K562 (cell line): Measurements from ENCODE around the gene RPRML. TPM values are rescaled to one million over a fixed set of nuclear protein-coding genes. Genes with fewer than 3 reads are reported as not detected.

ENCODE experiments used
- CHD2 ChIP-seq: IDR thresholded peaks from 2 replicates; pipeline ENCODE4 v1.6.1; 2011; ENCODE audit warnings: low read depth, low read length
- HDAC3 ChIP-seq: fragments of 450-650 bp; IDR thresholded peaks from 2 replicates; pipeline ENCODE4 v1.6.1; 2018; ENCODE audit warnings: borderline replicate concordance, mild to moderate bottlenecking, moderate library complexity; ENCODE audit not compliant: partially characterized antibody
- KAT8 ChIP-seq: fragments of 450-650 bp; IDR thresholded peaks from 2 replicates; pipeline ENCODE4 v1.6.1; 2016; ENCODE audit warnings: low read depth, mild to moderate bottlenecking
- MYBL2 ChIP-seq, 2 experiments: fragments of 450-650 bp in 1 of 2; sonication (generic) in 1 of 2; formaldehyde crosslinking in 1 of 2; IDR thresholded peaks; 2 replicates each; pipeline versions ENCODE4 v1.6.1 to v1.8.1; 2017 to 2022; ENCODE audit warnings: borderline replicate concordance in 1 of 2, inconsistent platforms in 1 of 2, low read depth in 1 of 2, mild to moderate bottlenecking in 1 of 2, missing genetic modification reagents in 1 of 2, moderate library complexity in 1 of 2
- OTX1 ChIP-seq: fragments of 450-650 bp; formaldehyde crosslinking; IDR thresholded peaks from 2 replicates; pipeline ENCODE4 v1.4.0; 2022; ENCODE audit warnings: mild to moderate bottlenecking
- PURB ChIP-seq: sonication (generic); formaldehyde crosslinking; IDR thresholded peaks from 2 replicates; pipeline ENCODE4 v1.9.0; 2021; ENCODE audit warnings: low read depth, mild to moderate bottlenecking, missing genetic modification reagents
- RBM14 ChIP-seq: fragments of 200-400 bp; formaldehyde crosslinking; IDR thresholded peaks from 2 replicates; pipeline ENCODE4 v1.6.1; 2018; ENCODE audit warnings: low read depth, mild to moderate bottlenecking, low read length, moderate library complexity, borderline replicate concordance; ENCODE audit not compliant: insufficient read depth
- SREBF1 ChIP-seq: fragments of 150-350 bp; IDR thresholded peaks from 2 replicates; pipeline ENCODE4 v1.6.1; 2014; ENCODE audit warnings: antibody characterized with exemption, low read depth, low read length, borderline replicate concordance
- TCFL5 ChIP-seq: fragments of 250-450 bp; sonication (Bioruptor Pico); conservative IDR thresholded peaks from 2 replicates; pipeline ENCODE4 v1.6.1; 2021; ENCODE audit warnings: mild to moderate bottlenecking, moderate library complexity, matching md5 sums
- ZKSCAN1 ChIP-seq: fragments of 150-350 bp; IDR thresholded peaks from 2 replicates; pipeline ENCODE4 v1.6.1; 2016; ENCODE audit warnings: low read depth, low read length
- ZNF316 ChIP-seq: fragments of 450-650 bp; IDR thresholded peaks from 2 replicates; pipeline ENCODE4 v1.6.1; 2016
- ZNF444 ChIP-seq: fragments of 250-450 bp; sonication (Bioruptor Pico); IDR thresholded peaks from 2 replicates; pipeline ENCODE4 v1.4.0; 2020; ENCODE audit warnings: mild to moderate bottlenecking, moderate library complexity
- ZNF778 ChIP-seq: fragments of 450-650 bp; formaldehyde crosslinking; IDR thresholded peaks from 2 replicates; pipeline ENCODE4 v1.4.0; 2020; ENCODE audit warnings: mild to moderate bottlenecking, moderate library complexity
- ZSCAN32 ChIP-seq: fragments of 450-650 bp; formaldehyde crosslinking; IDR thresholded peaks from 2 replicates; pipeline ENCODE4 v1.4.0; 2020; ENCODE audit warnings: mild to moderate bottlenecking, moderate library complexity
- polyA plus RNA-seq, 8 experiments: library from polyadenylated mRNA; depleted of rRNA in 4 of 8; stranded (reverse) in 5 of 8; unstranded in 3 of 8; fragments of >200 nt; fragmentation: Nextera tagmentation in 2 of 8; fragmentation: Illumina TruSeq in 1 of 8; extraction: Ambion mirVana in 2 of 8; extraction: Trizol in 1 of 8; gene quantifications; 2 replicates each; pipeline versions ENCODE4 v1.2.1 to v1.2.3, GENCODE V29; 2011 to 2014; ENCODE audit warnings: inconsistent platforms in 1 of 8, missing spikeins in 1 of 8
- total RNA-seq, 7 experiments: library from RNA; depleted of rRNA in 6 of 7; stranded (reverse); fragments of >200 nt in 6 of 7; fragmentation: Illumina TruSeq in 2 of 7; extraction: Trizol in 2 of 7; gene quantifications; 2 replicates each; pipeline versions ENCODE4 v1.2.1 to v1.2.3, GENCODE V29; 2011 to 2021; ENCODE audit warnings: low replicate concordance in 1 of 7
- TF ChIP-seq, protein P1 (sequence below): sonication (generic); formaldehyde crosslinking; IDR thresholded peaks from 2 replicates; pipeline ENCODE4 v1.8.1; 2023; ENCODE audit warnings: mild to moderate bottlenecking, missing genetic modification reagents
- TF ChIP-seq, protein P2 (sequence below): fragments of 250-450 bp; sonication (Bioruptor Pico); IDR thresholded peaks from 2 replicates; pipeline ENCODE4 v1.4.0; 2020; ENCODE audit warnings: borderline replicate concordance
- TF ChIP-seq, protein P3 (sequence below): sonication (generic); formaldehyde crosslinking; IDR thresholded peaks from 2 replicates; pipeline ENCODE4 v1.9.0; 2022; ENCODE audit warnings: mild to moderate bottlenecking, missing genetic modification reagents
- TF ChIP-seq, protein P4 (sequence below), 2 experiments: fragments of 150-350 bp in 1 of 2; IDR thresholded peaks; 2 replicates each; pipeline ENCODE4 v1.6.1; 2012 to 2016; ENCODE audit warnings: low read depth in 2 of 2, low read length in 2 of 2, mild to moderate bottlenecking in 1 of 2, moderate library complexity in 1 of 2
- TF ChIP-seq, protein P5 (sequence below): conservative IDR thresholded peaks from 2 replicates; pipeline ENCODE4 v1.6.1; 2011; ENCODE audit warnings: low read depth, mild to moderate bottlenecking, low read length; ENCODE audit not compliant: control insufficient read depth

RPRML gene
- total and polyA plus RNA-seq, 9 of the 15 experiments (the other 6 are each of a cell fraction or from before 2014, with no cell fraction given) = not detected

DNA sequence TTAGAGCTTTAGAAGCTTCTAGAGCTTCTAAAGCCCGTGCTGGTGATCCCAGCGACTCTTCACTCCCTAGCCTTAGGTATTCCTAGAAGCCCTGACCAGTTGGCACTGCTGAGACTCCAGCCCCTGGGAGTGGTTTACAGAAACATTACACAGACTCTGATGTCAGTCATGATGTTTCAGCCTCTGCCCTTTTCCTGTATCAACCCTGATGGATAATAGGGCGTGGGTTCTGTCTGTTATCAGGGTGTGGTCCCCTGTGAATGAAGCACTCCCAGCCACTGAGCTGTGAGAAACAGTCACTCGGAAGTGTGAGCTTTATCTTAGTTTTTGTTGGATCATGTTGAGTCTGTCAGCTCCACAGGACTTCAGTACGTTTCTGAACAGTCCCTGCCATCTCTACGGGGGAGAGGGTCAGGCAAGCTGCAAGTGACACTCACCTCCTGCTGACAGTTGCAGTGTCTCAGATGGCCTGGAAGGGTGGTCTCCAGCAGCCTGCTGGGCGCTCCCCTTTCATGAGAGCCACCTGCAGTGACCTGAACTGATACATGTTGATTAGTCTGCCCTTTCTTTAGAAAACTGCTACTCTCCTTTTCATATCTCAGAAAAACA is 43.3 kb downstream of the RPRML start (continued):
- TF ChIP-seq MYBL2 (IDR thresholded peaks at IDR 0.05; ENCODE audit: low read depth) (no peak), MYBL2 (CRISPR knock-in tag; IDR thresholded peaks at IDR 0.05; ENCODE audit: borderline replicate concordance) (no peak), ZNF778 (CRISPR knock-in tag) (no peak), ZNF444 (CRISPR knock-in tag) (no peak), TCFL5 (no peak), RBM14 (no peak), HDAC3 (no peak), SREBF1 (no peak), ZSCAN32 (CRISPR knock-in tag) (no peak), PURB (CRISPR knock-in tag) (no peak), CHD2 (no peak), ZNF316 (no peak), OTX1 (CRISPR knock-in tag) (no peak), KAT8 (no peak), ZKSCAN1 (no peak)
- TF ChIP-seq, protein P1, sequence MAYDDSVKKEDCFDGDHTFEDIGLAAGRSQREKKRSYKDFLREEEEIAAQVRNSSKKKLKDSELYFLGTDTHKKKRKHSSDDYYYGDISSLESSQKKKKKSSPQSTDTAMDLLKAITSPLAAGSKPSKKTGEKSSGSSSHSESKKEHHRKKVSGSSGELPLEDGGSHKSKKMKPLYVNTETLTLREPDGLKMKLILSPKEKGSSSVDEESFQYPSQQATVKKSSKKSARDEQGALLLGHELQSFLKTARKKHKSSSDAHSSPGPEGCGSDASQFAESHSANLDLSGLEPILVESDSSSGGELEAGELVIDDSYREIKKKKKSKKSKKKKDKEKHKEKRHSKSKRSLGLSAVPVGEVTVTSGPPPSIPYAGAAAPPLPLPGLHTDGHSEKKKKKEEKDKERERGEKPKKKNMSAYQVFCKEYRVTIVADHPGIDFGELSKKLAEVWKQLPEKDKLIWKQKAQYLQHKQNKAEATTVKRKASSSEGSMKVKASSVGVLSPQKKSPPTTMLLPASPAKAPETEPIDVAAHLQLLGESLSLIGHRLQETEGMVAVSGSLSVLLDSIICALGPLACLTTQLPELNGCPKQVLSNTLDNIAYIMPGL = no peak
- TF ChIP-seq, protein P2, sequence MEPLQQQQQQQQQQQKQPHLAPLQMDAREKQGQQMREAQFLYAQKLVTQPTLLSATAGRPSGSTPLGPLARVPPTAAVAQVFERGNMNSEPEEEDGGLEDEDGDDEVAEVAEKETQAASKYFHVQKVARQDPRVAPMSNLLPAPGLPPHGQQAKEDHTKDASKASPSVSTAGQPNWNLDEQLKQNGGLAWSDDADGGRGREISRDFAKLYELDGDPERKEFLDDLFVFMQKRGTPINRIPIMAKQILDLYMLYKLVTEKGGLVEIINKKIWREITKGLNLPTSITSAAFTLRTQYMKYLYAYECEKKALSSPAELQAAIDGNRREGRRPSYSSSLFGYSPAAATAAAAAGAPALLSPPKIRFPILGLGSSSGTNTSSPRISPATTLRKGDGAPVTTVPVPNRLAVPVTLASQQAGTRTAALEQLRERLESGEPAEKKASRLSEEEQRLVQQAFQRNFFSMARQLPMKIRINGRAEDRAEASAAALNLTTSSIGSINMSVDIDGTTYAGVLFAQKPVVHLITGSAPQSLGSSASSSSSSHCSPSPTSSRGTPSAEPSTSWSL (CRISPR knock-in tag) = no peak
- TF ChIP-seq, protein P3, sequence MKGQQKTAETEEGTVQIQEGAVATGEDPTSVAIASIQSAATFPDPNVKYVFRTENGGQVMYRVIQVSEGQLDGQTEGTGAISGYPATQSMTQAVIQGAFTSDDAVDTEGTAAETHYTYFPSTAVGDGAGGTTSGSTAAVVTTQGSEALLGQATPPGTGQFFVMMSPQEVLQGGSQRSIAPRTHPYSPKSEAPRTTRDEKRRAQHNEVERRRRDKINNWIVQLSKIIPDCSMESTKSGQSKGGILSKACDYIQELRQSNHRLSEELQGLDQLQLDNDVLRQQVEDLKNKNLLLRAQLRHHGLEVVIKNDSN (CRISPR knock-in tag) = no peak
- TF ChIP-seq, protein P4, sequence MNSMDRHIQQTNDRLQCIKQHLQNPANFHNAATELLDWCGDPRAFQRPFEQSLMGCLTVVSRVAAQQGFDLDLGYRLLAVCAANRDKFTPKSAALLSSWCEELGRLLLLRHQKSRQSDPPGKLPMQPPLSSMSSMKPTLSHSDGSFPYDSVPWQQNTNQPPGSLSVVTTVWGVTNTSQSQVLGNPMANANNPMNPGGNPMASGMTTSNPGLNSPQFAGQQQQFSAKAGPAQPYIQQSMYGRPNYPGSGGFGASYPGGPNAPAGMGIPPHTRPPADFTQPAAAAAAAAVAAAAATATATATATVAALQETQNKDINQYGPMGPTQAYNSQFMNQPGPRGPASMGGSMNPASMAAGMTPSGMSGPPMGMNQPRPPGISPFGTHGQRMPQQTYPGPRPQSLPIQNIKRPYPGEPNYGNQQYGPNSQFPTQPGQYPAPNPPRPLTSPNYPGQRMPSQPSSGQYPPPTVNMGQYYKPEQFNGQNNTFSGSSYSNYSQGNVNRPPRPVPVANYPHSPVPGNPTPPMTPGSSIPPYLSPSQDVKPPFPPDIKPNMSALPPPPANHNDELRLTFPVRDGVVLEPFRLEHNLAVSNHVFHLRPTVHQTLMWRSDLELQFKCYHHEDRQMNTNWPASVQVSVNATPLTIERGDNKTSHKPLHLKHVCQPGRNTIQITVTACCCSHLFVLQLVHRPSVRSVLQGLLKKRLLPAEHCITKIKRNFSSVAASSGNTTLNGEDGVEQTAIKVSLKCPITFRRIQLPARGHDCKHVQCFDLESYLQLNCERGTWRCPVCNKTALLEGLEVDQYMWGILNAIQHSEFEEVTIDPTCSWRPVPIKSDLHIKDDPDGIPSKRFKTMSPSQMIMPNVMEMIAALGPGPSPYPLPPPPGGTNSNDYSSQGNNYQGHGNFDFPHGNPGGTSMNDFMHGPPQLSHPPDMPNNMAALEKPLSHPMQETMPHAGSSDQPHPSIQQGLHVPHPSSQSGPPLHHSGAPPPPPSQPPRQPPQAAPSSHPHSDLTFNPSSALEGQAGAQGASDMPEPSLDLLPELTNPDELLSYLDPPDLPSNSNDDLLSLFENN (IDR thresholded peaks at IDR 0.05; ENCODE audit: low read depth in 2 of 2, low read length in 2 of 2) = no peak
- TF ChIP-seq, protein P5, sequence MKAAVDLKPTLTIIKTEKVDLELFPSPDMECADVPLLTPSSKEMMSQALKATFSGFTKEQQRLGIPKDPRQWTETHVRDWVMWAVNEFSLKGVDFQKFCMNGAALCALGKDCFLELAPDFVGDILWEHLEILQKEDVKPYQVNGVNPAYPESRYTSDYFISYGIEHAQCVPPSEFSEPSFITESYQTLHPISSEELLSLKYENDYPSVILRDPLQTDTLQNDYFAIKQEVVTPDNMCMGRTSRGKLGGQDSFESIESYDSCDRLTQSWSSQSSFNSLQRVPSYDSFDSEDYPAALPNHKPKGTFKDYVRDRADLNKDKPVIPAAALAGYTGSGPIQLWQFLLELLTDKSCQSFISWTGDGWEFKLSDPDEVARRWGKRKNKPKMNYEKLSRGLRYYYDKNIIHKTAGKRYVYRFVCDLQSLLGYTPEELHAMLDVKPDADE = no peak
